ENCODE measurements around the gene PRDM7. TPM values are rescaled to one million over a fixed set of nuclear protein-coding genes. Genes with fewer than 3 reads are reported as not detected.
A peak's percentile ranks its signal among the peaks of the same experiment; 100 is the strongest.
"Not testable (repeated sequence)": the region's sequence is repeated elsewhere in the genome, so short reads cannot be mapped to it uniquely, and the experiment has no call there.

PRDM7 gene
- total RNA-seq, 1 donor from 2014 or later: not detected

GRCh38 chr16:90097010-90097684, 20.0 kb upstream of the PRDM7 start:
- H3K4me1 Mint-ChIP-seq; H3K27me3 Mint-ChIP-seq (ENCODE audit: low read depth); H3K4me3 Mint-ChIP-seq; DNase-seq (ENCODE audit: low read depth, low spot score); H3K9me3 Mint-ChIP-seq; H3K27ac Mint-ChIP-seq (ENCODE audit: unreplicated experiment); H3K36me3 Mint-ChIP-seq (ENCODE audit: low read depth): not testable (repeated sequence)

GRCh38 chr16:90094791-90095190, 17.7 kb upstream of the PRDM7 start:
- not testable (repeated sequence) for H3K36me3 Mint-ChIP-seq (ENCODE audit: low read depth); H3K9me3 Mint-ChIP-seq; H3K27me3 Mint-ChIP-seq (ENCODE audit: low read depth); H3K4me1 Mint-ChIP-seq; DNase-seq (ENCODE audit: low read depth, low spot score); H3K4me3 Mint-ChIP-seq; H3K27ac Mint-ChIP-seq (ENCODE audit: unreplicated experiment)

- H3K27ac Mint-ChIP-seq (ENCODE audit: unreplicated experiment); H3K4me3 Mint-ChIP-seq; H3K4me1 Mint-ChIP-seq; H3K36me3 Mint-ChIP-seq (ENCODE audit: low read depth); H3K9me3 Mint-ChIP-seq; DNase-seq (ENCODE audit: low read depth, low spot score); H3K27me3 Mint-ChIP-seq (ENCODE audit: low read depth): not testable (repeated sequence)
Observed at GRCh38 chr16:90094296-90094695, 17.2 kb upstream of the PRDM7 start.

- not testable (repeated sequence) for H3K4me3 Mint-ChIP-seq; H3K4me1 Mint-ChIP-seq; H3K27ac Mint-ChIP-seq (ENCODE audit: unreplicated experiment); H3K36me3 Mint-ChIP-seq (ENCODE audit: low read depth); H3K27me3 Mint-ChIP-seq (ENCODE audit: low read depth); H3K9me3 Mint-ChIP-seq; DNase-seq (ENCODE audit: low read depth, low spot score)
Observed at GRCh38 chr16:90093799-90094198, 16.7 kb upstream of the PRDM7 start.

- H3K4me1 Mint-ChIP-seq; DNase-seq (ENCODE audit: low read depth, low spot score); H3K4me3 Mint-ChIP-seq; H3K9me3 Mint-ChIP-seq; H3K27me3 Mint-ChIP-seq (ENCODE audit: low read depth); H3K36me3 Mint-ChIP-seq (ENCODE audit: low read depth); H3K27ac Mint-ChIP-seq (ENCODE audit: unreplicated experiment): not testable (repeated sequence)
Observed at GRCh38 chr16:90092781-90093180, 15.7 kb upstream of the PRDM7 start.

GRCh38 chr16:90084215-90084950, 7.3 kb upstream of the PRDM7 start:
- no peak for TF ChIP-seq CTCF (conservative IDR thresholded peaks at IDR 0.05)
- H3K4me1 Mint-ChIP-seq: peaks cover 9% of the 10 kb centered on the region

GRCh38 chr16:90083139-90083538, 6.0 kb upstream of the PRDM7 start:
- peaks cover 39% of the 10 kb centered on the region for H3K27me3 Mint-ChIP-seq (ENCODE audit: low read depth)
- peaks cover 14% of the 10 kb centered on the region for H3K4me1 Mint-ChIP-seq

More at GRCh38 chr16:90084215-90084950, 7.3 kb upstream of the PRDM7 start:
- peaks cover 32% of the 10 kb centered on the region for H3K27me3 Mint-ChIP-seq (ENCODE audit: low read depth)
- H3K9me3 Mint-ChIP-seq: no peaks in the 10 kb centered on the region
- no peak for DNase-seq (ENCODE audit: low read depth, low spot score)
- no peak overlapping the region for H3K27ac Mint-ChIP-seq (ENCODE audit: unreplicated experiment)
- H3K36me3 Mint-ChIP-seq (ENCODE audit: low read depth): no peaks in the 10 kb centered on the region
- H3K4me3 Mint-ChIP-seq: no peak overlapping the region

More at GRCh38 chr16:90083139-90083538, 6.0 kb upstream of the PRDM7 start:
- peak overlapping the region; percentile 89 for H3K4me3 Mint-ChIP-seq
- no peak for TF ChIP-seq CTCF (conservative IDR thresholded peaks at IDR 0.05)
- no peaks in the 10 kb centered on the region for H3K9me3 Mint-ChIP-seq
- DNase-seq (ENCODE audit: low read depth, low spot score): no peak
- H3K36me3 Mint-ChIP-seq (ENCODE audit: low read depth): no peaks in the 10 kb centered on the region
- H3K27ac Mint-ChIP-seq (ENCODE audit: unreplicated experiment): no peak overlapping the region
